ENCODE data around the gene KCNIP1.

The KCNIP1 gene

DNA sequence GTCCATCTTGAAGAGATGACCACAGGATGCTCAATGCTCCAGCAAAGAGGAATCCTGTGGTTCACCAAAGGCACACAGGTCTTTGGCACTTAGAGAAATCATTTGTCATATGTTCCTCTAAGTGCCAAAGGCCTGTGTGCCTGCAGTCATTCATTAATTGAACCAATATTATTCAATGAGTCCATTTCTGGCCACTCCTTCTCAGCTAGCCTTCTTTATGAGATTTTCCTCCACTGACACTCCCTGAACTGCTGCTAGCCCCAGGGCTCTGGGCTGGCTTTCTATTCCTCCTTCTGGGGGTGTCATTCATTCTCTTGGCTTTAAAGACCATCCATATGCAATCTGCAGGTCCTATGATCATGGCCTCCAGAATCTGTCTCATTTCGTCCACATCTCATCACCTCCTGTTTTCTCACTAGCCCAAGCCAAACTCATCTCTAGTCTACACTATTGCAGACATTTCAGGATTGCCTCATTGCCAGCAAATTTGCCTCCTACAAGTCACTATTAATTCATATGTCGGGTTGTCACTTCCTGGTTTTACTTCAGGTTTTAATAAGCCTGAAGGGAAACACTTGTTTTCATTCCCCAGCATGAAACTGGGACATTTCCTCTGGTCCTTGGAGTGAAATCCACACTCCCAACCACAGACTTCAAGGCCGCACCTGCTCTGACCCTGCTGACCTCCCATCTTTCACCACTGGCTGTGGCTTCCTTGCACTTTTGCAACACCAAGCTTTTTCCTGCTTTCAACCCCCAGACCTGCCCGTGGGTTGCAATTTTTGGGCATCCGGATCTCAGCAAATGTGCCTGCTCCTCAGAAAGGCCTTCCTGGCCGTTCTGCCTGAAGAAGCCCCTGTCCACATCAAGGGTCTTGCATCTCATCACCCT lies 35.1 kb downstream of the KCNIP1 start:
- Histone ChIP-seq H3K4me2 (ENCODE audit: low read length, poor library complexity, severe bottlenecking) (no peak overlapping the region), H3K4ac (ENCODE audit: low read depth in 1 of 2, low read length in 2 of 2) (no peak overlapping the region), H2BK15ac (ENCODE audit: low read depth, poor library complexity, severe bottlenecking) (no peak overlapping the region), H3K27me3 (ENCODE audit: control insufficient read depth in 1 of 2, insufficient read depth in 1 of 2, low read length in 2 of 2) (peaks cover 0 to 42% of the 10 kb centered on the region in 2 experiments), H3K18ac (ENCODE audit: low read depth in 1 of 2, low read length in 2 of 2) (no peak overlapping the region), H4K91ac (ENCODE audit: low read length) (no peak overlapping the region), H3K27ac (ENCODE audit: low read length, poor library complexity, severe bottlenecking) (no peak overlapping the region), H3K23ac (ENCODE audit: low read length in 2 of 2) (no peak overlapping the region), H2BK120ac (ENCODE audit: low read depth, low read length) (no peak overlapping the region), H2AK5ac (ENCODE audit: low read length, severe bottlenecking) (no peak overlapping the region), H3K4me1 (ENCODE audit: control insufficient read depth, insufficient read depth, low read depth, low read length) (peaks cover 28% of the 10 kb centered on the region), H3K9me3 (ENCODE audit: control insufficient read depth, low read length) (no peaks in the 10 kb centered on the region), H4K8ac (ENCODE audit: low read length) (no peak overlapping the region), H3K14ac (ENCODE audit: low read length in 2 of 2) (no peak overlapping the region), H2BK5ac (ENCODE audit: low read depth, low read length, poor library complexity, severe bottlenecking) (no peak overlapping the region), H3K4me3 (ENCODE audit: insufficient read depth in 1 of 2, low read depth in 1 of 2, low read length in 2 of 2) (no peak overlapping the region), H3K36me3 (ENCODE audit: control insufficient read depth in 1 of 2, insufficient read depth in 2 of 2, low read depth in 1 of 2, low read length in 2 of 2) (peaks cover 0 to 12% of the 10 kb centered on the region in 2 experiments), H2BK12ac (ENCODE audit: low read length in 2 of 2) (no peak overlapping the region), H3K79me1 (replicated peaks; ENCODE audit: low read length, poor library complexity, severe bottlenecking) (peaks cover 32% of the 10 kb centered on the region), H2AFZ (ENCODE audit: low read depth, low read length) (no peak overlapping the region), H3K9ac (ENCODE audit: low read length) (no peak overlapping the region)
- 90% methylated on average over 6 of the region's 6 CpGs for WGBS
- DNase-seq = no peak

- no peak overlapping the region for H3K4ac ChIP-seq (ENCODE audit: low read depth in 1 of 2, low read length in 2 of 2)
- no peak overlapping the region for H2AK5ac ChIP-seq (ENCODE audit: low read length, severe bottlenecking)
- 94% methylated on average over 1 of the region's 1 CpG for WGBS
These were observed 36.5 kb downstream of the KCNIP1 start for GRCh38 chr5:170540271-170540670.

DNA sequence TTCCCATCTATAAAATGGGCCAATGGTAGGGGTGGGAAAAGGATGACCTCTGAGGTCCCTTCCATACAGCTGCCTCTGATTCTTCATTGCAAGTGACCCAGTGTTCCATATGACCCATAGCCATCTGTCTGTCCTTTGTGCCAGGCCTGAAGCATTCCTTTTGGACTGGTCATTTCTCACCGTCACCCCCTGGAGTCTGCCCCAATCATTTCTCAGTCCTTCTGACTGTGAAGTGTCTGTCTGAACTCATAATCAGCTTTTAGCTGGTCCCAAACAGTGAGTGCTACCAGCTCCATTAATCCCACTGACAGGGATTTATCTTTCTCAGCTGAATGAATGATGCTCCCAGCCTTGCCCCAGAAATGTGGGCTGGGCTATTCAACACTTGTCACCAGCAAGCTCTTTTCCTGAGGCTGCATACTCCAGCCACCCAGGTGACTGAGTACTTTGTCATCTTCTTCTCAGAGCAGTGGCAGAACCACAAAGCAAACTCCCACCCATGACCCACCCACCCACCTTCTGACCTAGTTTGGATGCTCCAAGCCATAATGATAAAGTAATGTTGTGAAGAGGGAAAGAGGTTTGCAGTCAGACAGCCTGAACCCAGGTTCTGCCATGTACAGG lies 37.4 kb downstream of the KCNIP1 start:
- H3K9me3 ChIP-seq (ENCODE audit: control insufficient read depth, low read length) = peaks cover 16% of the 10 kb centered on the region
- peaks cover 28% of the 10 kb centered on the region for H3K79me1 ChIP-seq (replicated peaks; ENCODE audit: low read length, poor library complexity, severe bottlenecking)
- no peak overlapping the region for H2AFZ ChIP-seq (ENCODE audit: low read depth, low read length)
- no peak overlapping the region for H2BK120ac ChIP-seq (ENCODE audit: low read depth, low read length)
- no peak overlapping the region for H3K23ac ChIP-seq (ENCODE audit: low read length in 2 of 2)
- H2AK5ac ChIP-seq (ENCODE audit: low read length, severe bottlenecking) = no peak overlapping the region
- no peak overlapping the region for H3K27ac ChIP-seq (ENCODE audit: low read length, poor library complexity, severe bottlenecking)
- 40% methylated on average over 1 of the region's 1 CpG for WGBS
- H4K91ac ChIP-seq (ENCODE audit: low read length) = no peak overlapping the region
- H3K4me1 ChIP-seq (ENCODE audit: control insufficient read depth, insufficient read depth, low read depth, low read length) = peaks cover 17% of the 10 kb centered on the region
- peaks cover 0 to 26% of the 10 kb centered on the region in 2 experiments for H3K27me3 ChIP-seq (ENCODE audit: control insufficient read depth in 1 of 2, insufficient read depth in 1 of 2, low read length in 2 of 2)
- H3K9ac ChIP-seq (ENCODE audit: low read length) = no peak overlapping the region
- H4K8ac ChIP-seq (ENCODE audit: low read length) = no peak overlapping the region
- H2BK12ac ChIP-seq (ENCODE audit: low read length in 2 of 2) = no peak overlapping the region
- H2BK5ac ChIP-seq (ENCODE audit: low read depth, low read length, poor library complexity, severe bottlenecking) = no peak overlapping the region
- no peak overlapping the region for H3K14ac ChIP-seq (ENCODE audit: low read length in 2 of 2)
- H3K36me3 ChIP-seq (ENCODE audit: control insufficient read depth in 1 of 2, insufficient read depth in 2 of 2, low read depth in 1 of 2, low read length in 2 of 2) = peaks cover 0 to 9% of the 10 kb centered on the region in 2 experiments
- H3K4me3 ChIP-seq (ENCODE audit: insufficient read depth in 1 of 2, low read depth in 1 of 2, low read length in 2 of 2) = no peak overlapping the region
- no peak overlapping the region for H2BK15ac ChIP-seq (ENCODE audit: low read depth, poor library complexity, severe bottlenecking)
- no peak overlapping the region for H3K18ac ChIP-seq (ENCODE audit: low read depth in 1 of 2, low read length in 2 of 2)
- H3K4me2 ChIP-seq (ENCODE audit: low read length, poor library complexity, severe bottlenecking) = no peak overlapping the region
- DNase-seq = no peak
- no peak overlapping the region for H3K4ac ChIP-seq (ENCODE audit: low read depth in 1 of 2, low read length in 2 of 2)

More at GRCh38 chr5:170540271-170540670, 36.5 kb downstream of the KCNIP1 start:
- H3K27ac ChIP-seq (ENCODE audit: low read length, poor library complexity, severe bottlenecking) = no peak overlapping the region
- no peak overlapping the region for H3K18ac ChIP-seq (ENCODE audit: low read depth in 1 of 2, low read length in 2 of 2)
- H4K91ac ChIP-seq (ENCODE audit: low read length) = no peak overlapping the region
- H3K4me2 ChIP-seq (ENCODE audit: low read length, poor library complexity, severe bottlenecking) = no peak overlapping the region
- H3K36me3 ChIP-seq (ENCODE audit: control insufficient read depth in 1 of 2, insufficient read depth in 2 of 2, low read depth in 1 of 2, low read length in 2 of 2) = peaks cover 0 to 12% of the 10 kb centered on the region in 2 experiments
- H4K8ac ChIP-seq (ENCODE audit: low read length) = no peak overlapping the region
- H2BK5ac ChIP-seq (ENCODE audit: low read depth, low read length, poor library complexity, severe bottlenecking) = no peak overlapping the region
- peaks cover 0 to 34% of the 10 kb centered on the region in 2 experiments for H3K27me3 ChIP-seq (ENCODE audit: control insufficient read depth in 1 of 2, insufficient read depth in 1 of 2, low read length in 2 of 2)
- no peak for DNase-seq
- peaks cover 6% of the 10 kb centered on the region for H3K9me3 ChIP-seq (ENCODE audit: control insufficient read depth, low read length)
- H3K9ac ChIP-seq (ENCODE audit: low read length) = no peak overlapping the region
- no peak overlapping the region for H2AFZ ChIP-seq (ENCODE audit: low read depth, low read length)
- no peak overlapping the region for H2BK120ac ChIP-seq (ENCODE audit: low read depth, low read length)
- no peak overlapping the region for H2BK15ac ChIP-seq (ENCODE audit: low read depth, poor library complexity, severe bottlenecking)
- peaks cover 30% of the 10 kb centered on the region for H3K79me1 ChIP-seq (replicated peaks; ENCODE audit: low read length, poor library complexity, severe bottlenecking)
- no peak overlapping the region for H3K14ac ChIP-seq (ENCODE audit: low read length in 2 of 2)
- no peak overlapping the region for H3K23ac ChIP-seq (ENCODE audit: low read length in 2 of 2)
- no peak overlapping the region for H2BK12ac ChIP-seq (ENCODE audit: low read length in 2 of 2)
- H3K4me1 ChIP-seq (ENCODE audit: control insufficient read depth, insufficient read depth, low read depth, low read length) = peaks cover 17% of the 10 kb centered on the region
- H3K4me3 ChIP-seq (ENCODE audit: insufficient read depth in 1 of 2, low read depth in 1 of 2, low read length in 2 of 2) = no peak overlapping the region

GRCh38 chr5:170542691-170543293 lies 39.0 kb downstream of the KCNIP1 start:
- no peak overlapping the region for H3K18ac ChIP-seq (ENCODE audit: low read depth in 1 of 2, low read length in 2 of 2)
- no peak overlapping the region for H3K4ac ChIP-seq (ENCODE audit: low read depth in 1 of 2, low read length in 2 of 2)
- H3K79me1 ChIP-seq (replicated peaks; ENCODE audit: low read length, poor library complexity, severe bottlenecking) = peaks cover 18% of the 10 kb centered on the region
- H4K8ac ChIP-seq (ENCODE audit: low read length) = no peak overlapping the region
- H3K4me1 ChIP-seq (ENCODE audit: control insufficient read depth, insufficient read depth, low read depth, low read length) = peaks cover 9% of the 10 kb centered on the region
- H2BK120ac ChIP-seq (ENCODE audit: low read depth, low read length) = no peak overlapping the region
- no peak overlapping the region for H2BK15ac ChIP-seq (ENCODE audit: low read depth, poor library complexity, severe bottlenecking)
- peaks cover 0 to 4% of the 10 kb centered on the region in 2 experiments for H3K36me3 ChIP-seq (ENCODE audit: control insufficient read depth in 1 of 2, insufficient read depth in 2 of 2, low read depth in 1 of 2, low read length in 2 of 2)
- no peak overlapping the region for H2BK5ac ChIP-seq (ENCODE audit: low read depth, low read length, poor library complexity, severe bottlenecking)
- H3K23ac ChIP-seq (ENCODE audit: low read length in 2 of 2) = no peak overlapping the region
- H3K27ac ChIP-seq (ENCODE audit: low read length, poor library complexity, severe bottlenecking) = no peak overlapping the region
- WGBS = 100% methylated on average over 1 of the region's 8 CpGs
- no peak overlapping the region for H2AFZ ChIP-seq (ENCODE audit: low read depth, low read length)
- H2AK5ac ChIP-seq (ENCODE audit: low read length, severe bottlenecking) = no peak overlapping the region
- no peak overlapping the region for H4K91ac ChIP-seq (ENCODE audit: low read length)
- H3K27me3 ChIP-seq (ENCODE audit: control insufficient read depth in 1 of 2, insufficient read depth in 1 of 2, low read length in 2 of 2) = peaks cover 0 to 12% of the 10 kb centered on the region in 2 experiments
- no peak overlapping the region for H2BK12ac ChIP-seq (ENCODE audit: low read length in 2 of 2)
- H3K9me3 ChIP-seq (ENCODE audit: control insufficient read depth, low read length) = peaks cover 21% of the 10 kb centered on the region
- DNase-seq = no peak
- no peak overlapping the region for H3K9ac ChIP-seq (ENCODE audit: low read length)
- no peak overlapping the region for H3K4me3 ChIP-seq (ENCODE audit: insufficient read depth in 1 of 2, low read depth in 1 of 2, low read length in 2 of 2)
- no peak overlapping the region for H3K14ac ChIP-seq (ENCODE audit: low read length in 2 of 2)
- H3K4me2 ChIP-seq (ENCODE audit: low read length, poor library complexity, severe bottlenecking) = no peak overlapping the region
